T47D (cell line): ENCODE data around the gene COMMD7.
A peak's percentile ranks its signal among the peaks of the same experiment; 100 is the strongest.
"Not testable (repeated sequence)": the region's sequence is repeated elsewhere in the genome, so short reads cannot be mapped to it uniquely, and the experiment has no call there.

Experiments
- DNase-seq, 2 experiments: peaks; one replicate each; pipeline versions ENCODE4 v3.0.0 to v3.0.0-alpha.2; 2011 to 2012; ENCODE audit warnings: low read depth in 1 of 2, low spot score in 1 of 2
- JUND ChIP-seq: IDR thresholded peaks from 2 replicates; pipeline ENCODE4 v1.6.1; 2012; ENCODE audit warnings: low read depth
- in situ Hi-C: cut with HindIII; loops from 2 replicates; pipeline ENCODE4 v1.10.0; 2016; ENCODE audit warnings: low sequenced_read_pairs, low pct_unique_long_range_greater_than_20kb

Gene COMMD7

DNA sequence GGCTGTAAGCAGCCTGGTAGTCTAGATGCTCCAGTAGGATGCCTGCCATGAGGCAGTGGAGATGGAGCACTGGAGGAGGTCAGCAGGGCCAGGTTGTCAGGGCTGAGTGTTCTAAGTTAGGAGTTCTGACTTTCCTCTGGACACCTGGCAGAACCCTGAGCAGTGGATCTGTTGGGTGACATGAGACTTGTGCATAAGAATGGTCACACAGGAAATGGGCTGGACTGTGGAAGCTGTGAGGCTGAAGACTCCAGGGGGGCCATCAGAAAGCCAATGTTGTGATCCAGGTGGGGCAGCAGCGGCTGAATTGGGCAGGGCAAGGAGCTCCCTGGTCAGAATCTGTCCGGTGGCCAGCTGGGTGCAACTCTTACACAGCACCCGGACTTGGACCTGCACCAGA is 45.7 kb downstream of the COMMD7 start:
- in situ Hi-C loops, result no loop called here
- no peak for DNase-seq

DNA sequence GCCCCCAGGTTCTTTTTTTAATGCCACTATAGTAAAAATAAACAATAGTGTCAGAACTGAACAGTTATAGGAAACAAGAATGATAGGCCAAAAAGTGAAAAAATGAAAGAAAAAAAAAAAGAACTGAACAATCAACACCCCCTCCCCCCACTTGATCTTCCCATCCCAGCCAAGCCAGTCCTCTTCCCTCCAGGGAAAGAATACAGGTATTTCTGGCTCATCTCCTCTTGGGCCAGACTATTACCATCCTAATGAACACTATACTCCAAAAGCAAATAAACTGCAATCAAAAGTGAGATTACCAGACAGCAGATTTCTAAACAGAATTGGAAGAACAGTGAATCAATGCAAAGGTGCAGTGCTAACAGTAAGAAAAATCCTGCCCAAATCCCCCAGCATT is 48.2 kb downstream of the COMMD7 start:
- in situ Hi-C loops, result no loop called here
- peak in 1 of 2 experiments; percentile 72 for DNase-seq
- TF ChIP-seq JUND, result no peak

More for the DNA sequence above, 45.7 kb downstream of the COMMD7 start:
- no peak for TF ChIP-seq JUND

DNA sequence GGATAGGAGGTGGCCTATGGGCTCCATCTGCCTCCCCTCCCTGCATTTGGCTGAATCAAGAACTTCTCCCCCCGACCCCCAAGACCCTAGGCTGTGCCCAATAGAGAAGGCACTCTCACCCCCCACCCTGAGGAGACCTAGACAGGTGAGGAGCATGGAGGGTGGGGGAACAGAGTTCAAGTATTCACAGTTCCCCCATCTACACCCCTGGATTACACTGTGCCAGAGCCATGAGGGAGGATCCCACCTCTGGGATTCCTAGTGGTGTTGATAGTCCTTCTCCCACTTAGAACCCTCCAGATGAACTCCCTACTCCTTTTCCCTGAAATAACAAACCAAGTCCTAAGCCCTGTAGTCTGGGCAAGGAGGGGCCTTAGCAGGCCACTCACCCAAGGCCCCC is 54.3 kb downstream of the COMMD7 start:
- in situ Hi-C loops, DNase-seq: not testable (repeated sequence)

DNA sequence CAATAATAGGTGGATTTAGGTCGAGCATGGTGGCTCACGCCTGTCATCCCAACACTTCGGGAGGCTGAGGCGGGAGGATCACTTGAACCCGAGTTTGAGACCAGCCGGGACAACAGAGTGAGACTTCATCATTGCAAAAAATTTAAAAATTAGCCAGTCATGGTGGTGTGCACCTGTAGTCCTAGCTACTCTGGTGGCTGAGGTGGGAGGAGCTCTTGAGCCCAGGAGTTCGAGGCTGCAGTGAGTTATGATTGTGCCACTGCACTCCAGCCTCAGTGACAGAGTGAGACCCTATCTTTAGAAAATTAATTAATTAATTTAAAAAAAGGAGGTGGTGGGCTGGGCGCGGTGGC is 56.1 kb downstream of the COMMD7 start:
- in situ Hi-C loops, result no loop called here
- no peak for DNase-seq
- no peak for TF ChIP-seq JUND

DNA sequence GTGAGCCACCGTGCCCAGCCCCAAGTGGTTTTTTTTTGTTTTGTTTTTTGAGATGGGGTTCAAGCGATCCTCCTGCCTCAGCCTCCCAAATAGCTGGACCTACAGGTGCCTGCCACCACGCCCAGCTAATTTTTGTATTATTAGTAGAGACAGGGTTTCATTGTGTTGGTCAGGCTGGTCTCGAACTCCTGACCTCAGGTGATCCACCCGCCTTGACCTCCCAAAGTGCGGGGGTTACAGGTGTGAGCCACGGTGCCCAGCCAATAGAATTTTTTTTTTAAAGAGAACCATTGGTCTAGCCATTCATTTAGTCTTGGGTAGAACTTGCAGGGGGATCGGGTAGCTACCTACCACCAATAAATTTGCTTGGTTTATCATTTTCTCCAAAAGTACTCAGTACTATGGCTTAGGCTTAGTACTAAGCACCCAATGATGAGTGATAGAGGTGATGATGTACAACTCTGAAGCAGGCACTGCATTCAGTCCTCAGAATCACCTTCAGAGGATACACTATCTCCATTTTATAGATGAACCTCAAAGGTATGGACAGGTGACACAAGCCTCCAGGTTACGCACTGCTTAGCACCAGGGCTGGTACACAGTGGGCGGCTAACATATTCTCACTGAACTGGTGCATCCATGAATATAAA is 56.6 kb downstream of the COMMD7 start:
- no peak for DNase-seq
- in situ Hi-C loops, result no loop called here
- TF ChIP-seq JUND, result no peak

DNA sequence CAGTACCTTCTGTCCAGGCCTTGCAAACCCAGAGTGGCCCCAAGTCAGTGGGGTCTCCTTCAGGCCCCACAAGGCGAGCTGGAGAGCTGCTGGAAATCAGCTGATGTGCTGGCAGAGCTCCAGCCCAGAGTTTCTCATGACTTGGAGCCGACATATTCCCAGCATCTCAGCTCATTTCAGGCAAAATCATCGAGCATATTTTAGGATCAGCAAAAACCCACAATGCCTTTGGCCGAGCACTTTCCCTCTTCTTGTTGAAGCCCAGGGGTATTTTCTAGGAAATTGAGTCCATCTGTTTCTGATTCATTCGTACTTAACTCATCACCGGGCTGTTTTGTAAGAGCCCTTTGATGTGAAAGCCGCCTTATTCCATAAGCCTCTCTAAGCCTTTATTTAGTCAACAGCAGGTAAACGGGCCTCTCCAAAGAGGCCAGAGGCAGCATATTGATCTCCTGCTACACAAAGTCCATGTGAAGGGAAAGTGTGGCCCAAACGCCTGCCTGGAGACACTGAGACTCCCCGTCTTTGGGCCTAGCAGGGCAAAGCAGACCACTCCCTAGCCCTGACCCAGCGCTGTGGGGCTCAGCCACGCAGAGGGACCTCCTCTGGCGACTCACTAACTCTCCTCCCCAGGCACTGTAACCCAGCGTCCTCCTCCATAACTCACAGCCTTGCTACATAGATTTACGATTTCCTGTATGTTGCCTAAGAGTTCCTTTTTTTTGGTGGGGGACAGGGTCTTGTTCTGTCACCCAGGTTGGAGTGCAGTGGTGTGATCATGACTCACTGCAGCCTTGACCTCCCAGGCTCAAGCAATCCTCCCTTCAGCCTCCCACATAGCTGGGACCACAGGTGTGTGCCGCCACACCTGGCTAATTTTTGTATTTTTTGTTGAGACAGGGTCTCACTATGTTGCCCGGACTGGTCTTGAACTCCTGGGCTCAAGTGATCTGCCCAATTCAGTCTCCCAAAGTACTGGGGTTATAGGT is 57.4 kb downstream of the COMMD7 start:
- DNase-seq, result no peak
- in situ Hi-C loops, result no loop called here
- TF ChIP-seq JUND, result no peak

DNA sequence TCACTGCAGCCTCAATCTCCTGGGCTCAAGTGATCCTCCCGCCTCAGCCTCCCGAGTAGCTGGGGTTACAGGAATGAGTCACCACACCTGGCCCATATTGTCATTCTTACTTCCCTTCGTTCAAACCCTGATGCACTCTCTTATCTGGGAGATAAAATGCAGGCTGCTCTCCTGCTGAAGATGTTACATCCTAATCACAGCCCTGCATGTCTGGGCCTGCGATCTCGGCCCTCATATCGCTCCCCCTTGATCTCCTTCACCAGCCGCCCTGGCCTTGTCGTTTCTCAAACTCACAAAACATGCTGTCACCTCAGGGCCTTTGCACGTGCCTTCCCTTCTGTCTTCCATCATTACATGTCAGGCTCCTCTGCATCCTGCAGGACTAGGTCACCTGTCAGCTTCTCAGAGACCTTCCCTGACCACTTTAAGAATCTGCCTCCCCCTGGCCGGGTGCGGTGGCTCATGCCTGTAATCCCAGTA is 60.7 kb downstream of the COMMD7 start:
- in situ Hi-C loops, result no loop called here
- no peak for DNase-seq
- no peak for TF ChIP-seq JUND

DNA sequence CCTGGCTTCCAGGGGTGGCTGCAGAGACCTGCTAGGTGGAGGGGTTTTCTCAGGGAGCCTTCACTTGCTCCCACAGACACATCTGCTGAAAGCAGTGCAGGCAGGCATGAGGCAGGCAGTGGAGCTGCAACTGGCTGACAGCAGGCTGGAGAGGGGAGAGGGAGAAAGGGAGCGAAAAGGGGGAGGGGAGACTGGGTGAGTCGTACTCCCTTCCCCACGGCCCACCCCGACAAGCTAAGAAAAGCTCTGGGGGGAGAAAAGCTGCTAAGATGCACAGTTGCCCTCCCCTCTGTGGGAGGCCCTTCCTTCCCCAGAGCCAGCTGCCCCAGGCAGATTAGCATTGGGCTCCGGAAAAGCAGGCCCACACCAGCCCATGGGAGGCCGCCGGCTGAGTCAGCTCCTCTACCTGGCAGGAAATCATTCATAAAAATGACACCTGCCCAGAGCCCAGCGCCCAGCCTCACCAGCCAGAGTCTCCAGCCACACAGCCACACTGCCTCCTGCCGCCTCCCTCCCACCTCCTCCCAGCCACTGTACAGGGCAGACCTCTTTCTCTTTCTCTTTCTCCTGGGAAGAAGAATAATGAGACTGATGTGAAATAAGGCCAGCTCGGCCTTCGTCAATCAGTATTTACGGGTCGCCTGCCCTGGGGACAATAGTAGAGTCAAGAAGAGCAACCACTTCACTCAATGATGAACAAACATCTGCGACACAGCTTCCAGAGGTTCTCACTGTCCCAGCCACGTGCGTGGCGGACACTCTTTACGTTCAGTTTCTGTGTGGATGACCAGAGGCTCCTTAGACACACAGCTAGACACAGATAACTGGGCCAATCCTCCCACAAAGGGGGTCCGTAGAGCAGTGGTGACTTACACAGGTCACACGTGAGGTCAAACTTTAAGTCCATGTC is 61.8 kb downstream of the COMMD7 start:
- no peak for TF ChIP-seq JUND
- in situ Hi-C loops, result no loop called here
- peak in 1 of 2 experiments; percentile 29 for DNase-seq

DNA sequence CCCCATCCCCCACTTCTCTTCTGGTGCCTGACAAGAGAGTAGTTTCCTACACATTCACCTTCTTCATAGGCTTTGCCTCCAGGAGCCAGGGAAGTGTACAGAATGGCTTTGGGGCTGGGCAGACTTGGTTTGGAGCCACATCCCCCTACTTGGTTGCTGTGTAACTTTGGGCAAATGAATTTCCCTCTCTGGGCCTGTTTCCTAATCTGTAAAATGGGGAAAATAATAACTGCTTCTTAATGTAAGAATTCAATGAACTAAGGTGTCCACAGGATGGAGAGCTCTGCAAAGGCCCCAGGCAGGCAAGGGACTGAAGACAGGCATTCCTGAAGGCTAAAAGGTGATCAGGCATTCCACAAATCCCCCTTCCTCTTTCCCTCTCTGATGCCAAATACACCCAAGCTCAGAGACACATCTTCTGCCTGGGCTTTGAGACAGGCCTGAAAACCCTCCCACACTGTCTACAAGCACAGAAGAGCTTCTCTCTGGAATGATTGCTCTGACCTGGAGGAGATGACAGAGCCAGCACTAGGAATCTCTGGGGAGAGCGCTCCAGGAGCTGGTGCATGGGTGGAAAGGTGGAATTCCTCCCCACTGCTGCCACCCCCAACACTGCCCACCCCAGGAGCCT is 62.6 kb downstream of the COMMD7 start:
- in situ Hi-C loops, result no loop called here
- no peak for DNase-seq
- no peak for TF ChIP-seq JUND

DNA sequence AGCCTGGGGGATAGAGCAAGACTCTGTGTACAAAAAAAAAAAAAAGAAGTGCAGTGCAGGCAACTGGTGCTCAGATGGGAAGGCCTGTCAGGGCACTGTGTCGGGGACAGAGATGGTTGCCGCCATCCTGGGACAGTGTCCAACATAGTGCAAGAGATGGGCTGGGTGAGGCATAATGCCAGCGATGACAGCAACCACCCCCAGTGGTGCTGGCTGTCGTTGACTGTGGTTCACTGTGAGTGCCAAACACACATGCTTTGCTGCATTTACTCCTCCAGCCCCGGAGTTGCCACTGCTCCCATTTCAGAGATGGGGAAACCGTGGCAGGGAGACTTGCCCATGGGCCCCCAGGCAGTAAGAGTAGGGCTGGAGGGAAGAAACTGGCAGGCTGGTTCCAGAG is 64.3 kb downstream of the COMMD7 start:
- in situ Hi-C loops, result no loop called here

DNA sequence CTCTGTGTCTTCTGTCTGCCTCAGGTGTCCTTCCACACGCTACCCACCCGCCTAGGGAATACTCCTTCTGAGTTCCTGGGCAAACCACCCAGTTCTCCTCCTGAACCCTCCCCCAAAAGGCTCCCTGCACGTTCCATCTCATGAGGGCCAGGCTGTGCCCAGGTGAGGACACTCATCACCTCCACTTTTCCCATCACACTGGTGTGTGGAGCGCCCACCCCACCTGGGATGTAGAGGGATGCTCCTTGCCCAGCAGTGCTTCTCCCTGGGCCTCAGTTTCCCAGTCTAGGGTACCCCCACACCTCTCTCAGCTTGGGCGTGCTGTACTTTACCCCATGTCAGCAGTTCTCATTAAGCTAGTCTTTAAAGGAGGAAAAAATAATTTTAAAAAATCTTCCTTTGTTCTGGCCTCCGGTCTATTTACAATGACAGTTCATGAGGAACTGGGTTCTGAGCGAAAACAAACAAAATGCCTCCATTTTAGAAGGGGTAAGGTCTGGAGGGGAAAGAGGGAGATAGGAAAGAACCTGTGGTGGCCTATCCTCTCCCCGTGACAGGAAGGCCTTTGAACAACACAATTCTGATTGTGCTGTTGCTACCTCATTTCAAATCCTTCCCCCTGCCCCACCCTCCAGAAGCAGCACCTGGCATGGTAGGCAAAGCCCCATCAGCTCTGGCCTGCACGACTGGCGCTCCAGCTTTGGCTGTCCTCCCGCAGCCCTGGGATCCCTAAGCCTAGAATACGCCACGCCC is 67.9 kb downstream of the COMMD7 start:
- in situ Hi-C loops, result no loop called here
- no peak for TF ChIP-seq JUND
- DNase-seq, result no peak

More for the DNA sequence above, 64.3 kb downstream of the COMMD7 start:
- no peak for DNase-seq
- no peak for TF ChIP-seq JUND
